ENCODE measurements around the gene THAP7.
A peak's percentile ranks its signal among the peaks of the same experiment; 100 is the strongest.

Gene THAP7

DNA sequence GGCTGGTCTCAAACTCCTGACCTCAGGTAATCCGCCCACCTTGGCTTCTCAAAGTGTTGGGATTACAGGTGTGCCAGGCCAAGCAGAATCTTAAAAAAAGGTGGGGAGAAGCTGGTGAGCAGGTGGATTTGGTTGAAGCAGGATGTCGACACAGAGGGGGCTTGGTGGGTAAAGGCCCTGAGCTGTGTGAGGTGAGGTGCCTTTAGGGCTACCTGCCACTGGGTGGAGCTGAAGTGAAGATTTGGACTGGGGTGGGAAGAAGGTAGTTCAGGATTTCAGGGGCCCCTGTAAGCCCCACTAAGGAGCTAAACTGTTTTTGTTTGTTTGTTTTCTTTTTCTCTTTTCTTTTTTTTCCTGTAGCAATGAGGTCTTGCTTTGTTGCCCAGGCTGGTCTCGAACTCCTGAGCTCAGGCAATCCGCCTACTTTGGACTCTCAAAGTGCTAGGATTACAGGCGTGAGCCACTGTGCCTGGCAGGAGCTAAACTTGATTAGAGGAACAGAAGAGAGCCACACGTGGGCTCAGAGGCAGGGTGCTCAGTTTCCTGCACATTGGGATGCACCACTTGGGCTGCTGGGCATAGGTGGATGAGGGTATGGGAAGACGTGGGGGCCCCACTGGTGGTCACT is 19.0 kb upstream of the THAP7 start:
- H3K4me1 ChIP-seq (ENCODE audit: control insufficient read depth, insufficient read depth, low read length, poor library complexity, severe bottlenecking): peaks cover 3% of the 10 kb centered on the region
- WGBS, 2 experiments (ENCODE audit: insufficient coverage in 2 of 2): 71 to 80% methylated on average over 7 of the region's 7 CpGs
- no peaks in the 10 kb centered on the region for H3K36me3 ChIP-seq (ENCODE audit: control insufficient read depth, insufficient read depth, low read length)
- no peak overlapping the region for H3K27ac ChIP-seq (ENCODE audit: low read depth, low read length, severe bottlenecking)
- no peak overlapping the region for H3K4me3 ChIP-seq (ENCODE audit: extremely low read depth, insufficient read depth, low read length, poor library complexity, severe bottlenecking)
- no peaks in the 10 kb centered on the region for H3K9me3 ChIP-seq (ENCODE audit: control insufficient read depth, low read length)

DNA sequence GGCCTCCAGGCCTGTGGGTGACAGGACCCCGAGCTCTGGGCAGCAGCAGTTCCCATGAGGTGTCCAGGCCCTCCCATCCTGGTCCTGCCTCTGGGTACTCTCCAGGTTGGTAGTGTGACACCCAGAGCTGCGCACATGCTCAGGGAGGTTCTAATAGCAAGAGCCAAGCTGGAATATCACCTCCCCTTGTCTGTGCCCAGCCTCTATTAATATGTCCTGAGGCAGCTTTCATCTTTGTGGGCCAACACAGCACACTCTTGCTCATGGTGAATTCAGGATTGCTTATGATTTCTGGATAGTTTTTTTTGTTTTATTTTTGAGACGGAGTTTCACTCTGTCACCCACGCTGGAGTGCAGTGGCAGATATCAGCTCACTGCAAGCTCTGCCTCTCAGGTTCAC is 16.4 kb upstream of the THAP7 start:
- no peak overlapping the region for H3K4me3 ChIP-seq (ENCODE audit: extremely low read depth, insufficient read depth, low read length, poor library complexity, severe bottlenecking)
- peaks cover 18% of the 10 kb centered on the region for H3K4me1 ChIP-seq (ENCODE audit: control insufficient read depth, insufficient read depth, low read length, poor library complexity, severe bottlenecking)
- WGBS, 2 experiments (ENCODE audit: insufficient coverage in 2 of 2): 93 to 94% methylated on average over 3 to 4 of the region's 4 CpGs
- no peaks in the 10 kb centered on the region for H3K36me3 ChIP-seq (ENCODE audit: control insufficient read depth, insufficient read depth, low read length)
- no peak overlapping the region for H3K27ac ChIP-seq (ENCODE audit: low read depth, low read length, severe bottlenecking)
- H3K9me3 ChIP-seq (ENCODE audit: control insufficient read depth, low read length): no peaks in the 10 kb centered on the region

DNA sequence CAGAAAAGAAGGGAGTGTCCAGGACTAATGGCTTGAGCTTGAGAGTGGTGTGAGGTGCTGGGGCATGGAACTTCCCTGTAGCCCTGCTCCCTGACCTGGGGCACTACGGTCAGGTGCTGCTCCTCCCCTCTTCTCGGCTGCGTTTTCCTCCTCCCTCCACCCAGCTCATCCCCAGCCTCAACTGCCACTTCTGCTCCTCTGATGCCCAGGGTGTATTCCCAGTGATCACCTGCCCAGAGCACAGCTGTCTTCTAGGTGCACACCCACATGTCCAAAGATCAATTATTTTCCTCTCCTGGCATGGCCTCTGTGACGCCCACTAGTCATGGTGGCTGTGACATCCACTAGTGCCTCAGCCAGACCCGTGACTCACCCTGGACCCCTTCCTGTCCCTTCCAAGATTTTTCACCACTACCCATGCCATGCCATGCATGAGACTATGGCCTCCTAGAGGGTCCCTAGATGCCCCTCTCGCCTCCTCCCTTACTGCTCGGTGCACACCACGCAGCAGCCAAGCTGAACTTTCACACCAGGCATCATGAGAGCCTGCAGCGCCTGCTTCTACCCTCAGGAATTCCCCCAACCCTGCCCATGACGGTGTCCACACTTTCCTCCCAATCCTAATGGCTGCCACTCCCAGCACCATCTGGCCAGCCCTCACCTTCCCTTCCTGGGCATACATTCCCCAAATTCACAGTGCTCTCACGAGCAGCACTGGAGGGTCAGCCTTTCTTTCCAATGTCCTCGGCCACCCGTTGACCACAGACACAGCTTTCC is 14.9 kb upstream of the THAP7 start:
- WGBS, 2 experiments (ENCODE audit: insufficient coverage in 2 of 2): 90 to 92% methylated on average over 9 to 12 of the region's 13 CpGs
- Histone ChIP-seq H3K4me1 (ENCODE audit: control insufficient read depth, insufficient read depth, low read length, poor library complexity, severe bottlenecking) (peaks cover 18% of the 10 kb centered on the region), H3K9me3 (ENCODE audit: control insufficient read depth, low read length) (no peaks in the 10 kb centered on the region), H3K27ac (ENCODE audit: low read depth, low read length, severe bottlenecking) (no peak overlapping the region), H3K36me3 (ENCODE audit: control insufficient read depth, insufficient read depth, low read length) (no peaks in the 10 kb centered on the region), H3K4me3 (ENCODE audit: extremely low read depth, insufficient read depth, low read length, poor library complexity, severe bottlenecking) (no peak overlapping the region)

DNA sequence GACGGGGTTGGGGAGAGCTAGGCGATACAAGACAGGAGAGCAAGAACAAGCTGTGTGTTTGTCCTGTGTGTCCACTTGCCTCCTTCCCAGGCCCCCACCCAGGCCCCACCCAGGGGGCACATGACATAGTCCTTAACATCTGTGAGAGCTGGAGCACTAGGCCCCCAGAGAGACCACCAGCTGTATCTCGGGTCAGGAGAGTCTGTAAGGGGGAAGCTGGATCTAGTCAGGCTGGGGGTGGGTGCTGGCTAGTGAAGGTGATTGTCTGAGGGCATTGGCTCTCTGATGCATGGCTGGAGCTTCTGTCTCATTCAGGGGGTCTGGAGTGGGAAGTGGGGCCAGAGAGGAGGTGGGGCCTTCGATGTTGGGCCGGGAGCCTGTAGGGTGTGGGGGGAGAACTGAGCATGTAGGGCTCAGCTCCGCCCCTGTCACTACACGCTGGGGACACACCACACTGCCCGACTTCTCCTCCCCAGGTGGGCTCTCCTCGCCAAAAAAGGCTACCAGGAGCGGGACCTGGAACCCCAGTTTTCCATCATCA is 13.6 kb upstream of the THAP7 start:
- Histone ChIP-seq H3K36me3 (ENCODE audit: control insufficient read depth, insufficient read depth, low read length) (no peaks in the 10 kb centered on the region), H3K27ac (ENCODE audit: low read depth, low read length, severe bottlenecking) (peak overlapping the region; percentile 96), H3K9me3 (ENCODE audit: control insufficient read depth, low read length) (no peaks in the 10 kb centered on the region), H3K4me3 (ENCODE audit: extremely low read depth, insufficient read depth, low read length, poor library complexity, severe bottlenecking) (peak overlapping the region; percentile 52), H3K4me1 (ENCODE audit: control insufficient read depth, insufficient read depth, low read length, poor library complexity, severe bottlenecking) (peaks cover 18% of the 10 kb centered on the region)
- WGBS, 2 experiments (ENCODE audit: insufficient coverage in 2 of 2): 70 to 73% methylated on average over 2 to 6 of the region's 10 CpGs

DNA sequence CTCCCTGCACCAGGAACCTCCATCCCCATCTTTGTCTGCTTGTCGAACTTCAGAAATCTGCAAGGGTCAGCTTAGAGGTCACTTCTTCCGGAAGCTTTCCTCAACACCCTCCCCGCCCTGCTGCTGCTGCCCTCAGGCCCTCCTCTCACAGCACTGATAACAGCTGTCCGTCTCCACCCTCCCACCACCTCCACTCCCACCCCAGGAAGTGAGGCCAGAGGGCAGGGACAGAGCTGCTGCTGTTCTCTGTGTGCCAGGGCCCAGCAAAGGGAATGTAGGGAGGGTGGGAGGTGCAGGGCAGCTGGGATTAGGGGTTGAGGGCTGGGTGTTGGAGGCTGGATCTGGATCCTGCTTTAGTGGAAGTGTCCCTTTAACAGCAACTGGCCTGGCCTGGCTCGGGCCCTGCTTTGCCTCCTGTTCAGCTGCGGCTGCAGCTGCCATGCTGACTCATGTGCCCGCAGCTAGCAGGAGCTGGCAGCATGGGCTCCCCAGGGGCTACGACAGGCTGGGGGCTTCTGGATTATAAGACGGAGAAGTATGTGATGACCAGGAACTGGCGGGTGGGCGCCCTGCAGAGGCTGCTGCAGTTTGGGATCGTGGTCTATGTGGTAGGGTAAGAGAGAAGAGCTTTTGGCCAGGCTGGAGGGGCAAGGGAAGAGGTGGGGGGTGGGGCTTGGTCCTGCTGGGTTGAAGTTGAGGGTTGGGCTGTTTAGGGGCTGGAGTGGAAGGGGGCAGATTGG is 13.0 kb upstream of the THAP7 start, which contains the start of gene P2RX6:
P2RX6 (plus strand) TSS at position 440 of the 740 bp plus-strand sequence; CDS start at position 450, 10 bp downstream.
- Histone ChIP-seq H3K36me3 (ENCODE audit: control insufficient read depth, insufficient read depth, low read length) (no peaks in the 10 kb centered on the region), H3K4me3 (ENCODE audit: extremely low read depth, insufficient read depth, low read length, poor library complexity, severe bottlenecking) (peak within 1 kb of the TSS; percentile 52), H3K4me1 (ENCODE audit: control insufficient read depth, insufficient read depth, low read length, poor library complexity, severe bottlenecking) (peaks cover 18% of the 10 kb centered on the region), H3K9me3 (ENCODE audit: control insufficient read depth, low read length) (no peaks in the 10 kb centered on the region), H3K27ac (ENCODE audit: low read depth, low read length, severe bottlenecking) (peak within 1 kb of the TSS; percentile 96)
- 30 to 48% methylated on average over 9 to 10 of the region's 12 CpGs for WGBS, 2 experiments (ENCODE audit: insufficient coverage in 2 of 2)

DNA sequence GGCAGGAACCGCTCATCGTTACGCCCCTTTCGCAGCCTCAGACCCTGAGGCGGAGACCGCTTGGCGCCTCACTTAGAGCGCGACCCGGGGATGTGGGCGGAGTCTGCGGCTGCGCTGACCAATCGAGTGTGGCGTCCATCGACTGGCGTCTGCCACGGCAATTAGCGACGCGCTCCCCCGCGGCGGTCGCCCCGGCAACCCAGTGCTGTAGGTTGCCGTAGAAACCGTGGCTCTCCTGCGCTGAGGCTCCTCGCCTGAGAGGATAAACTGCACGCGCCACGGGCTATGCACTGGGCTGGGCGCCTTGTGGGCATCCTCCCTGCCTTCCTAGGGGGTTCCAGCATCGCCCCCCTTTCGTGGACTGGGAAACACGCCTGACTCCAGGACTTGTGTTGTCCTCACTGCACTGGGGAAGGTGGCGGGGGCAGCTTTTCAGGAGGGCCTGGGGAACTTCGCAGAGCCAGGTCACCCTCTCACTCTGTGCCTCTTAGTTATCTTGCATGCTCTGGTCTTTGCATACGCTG is 12.3 kb upstream of the THAP7 start:
- WGBS, 2 experiments (ENCODE audit: insufficient coverage in 2 of 2): 2 to 3% methylated on average over 32 to 36 of the region's 40 CpGs
- H3K27ac ChIP-seq (ENCODE audit: low read depth, low read length, severe bottlenecking): peak overlapping the region; percentile 96
- peak overlapping the region; percentile 52 for H3K4me3 ChIP-seq (ENCODE audit: extremely low read depth, insufficient read depth, low read length, poor library complexity, severe bottlenecking)
- H3K9me3 ChIP-seq (ENCODE audit: control insufficient read depth, low read length): no peaks in the 10 kb centered on the region
- H3K4me1 ChIP-seq (ENCODE audit: control insufficient read depth, insufficient read depth, low read length, poor library complexity, severe bottlenecking): peaks cover 18% of the 10 kb centered on the region
- no peaks in the 10 kb centered on the region for H3K36me3 ChIP-seq (ENCODE audit: control insufficient read depth, insufficient read depth, low read length)

DNA sequence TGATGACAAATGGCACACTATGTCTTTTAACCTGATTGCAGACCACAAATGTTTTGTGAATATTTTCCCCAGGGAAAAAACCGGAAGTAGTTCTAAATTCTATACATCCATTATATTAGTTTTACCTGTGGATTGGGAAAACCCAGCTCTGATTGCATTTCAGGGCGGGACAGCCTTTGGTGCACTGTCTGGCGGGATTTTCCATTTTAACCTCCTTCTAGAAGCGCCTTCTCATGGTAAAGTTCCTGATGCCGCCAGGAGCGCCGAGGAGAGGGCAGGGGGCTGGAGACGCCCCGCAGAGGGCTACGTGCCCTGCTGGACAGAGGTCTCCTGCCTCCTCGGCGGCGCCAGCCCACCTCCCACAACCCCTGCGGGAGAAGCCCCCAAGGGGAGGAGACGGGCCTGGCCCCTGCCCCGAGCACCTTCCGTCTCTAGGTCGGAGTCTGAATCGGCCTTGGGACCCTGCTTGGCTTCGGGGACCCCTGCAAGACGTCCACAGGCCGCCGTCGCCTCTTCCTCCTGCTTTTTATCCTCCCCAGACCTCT is 11.8 kb upstream of the THAP7 start:
- Histone ChIP-seq H3K9me3 (ENCODE audit: control insufficient read depth, low read length) (no peaks in the 10 kb centered on the region), H3K27ac (ENCODE audit: low read depth, low read length, severe bottlenecking) (peak overlapping the region; percentile 96), H3K4me3 (ENCODE audit: extremely low read depth, insufficient read depth, low read length, poor library complexity, severe bottlenecking) (peak overlapping the region; percentile 52), H3K36me3 (ENCODE audit: control insufficient read depth, insufficient read depth, low read length) (no peaks in the 10 kb centered on the region), H3K4me1 (ENCODE audit: control insufficient read depth, insufficient read depth, low read length, poor library complexity, severe bottlenecking) (peaks cover 18% of the 10 kb centered on the region)
- 2 to 5% methylated on average over 15 to 21 of the region's 24 CpGs for WGBS, 2 experiments (ENCODE audit: insufficient coverage in 2 of 2)

DNA sequence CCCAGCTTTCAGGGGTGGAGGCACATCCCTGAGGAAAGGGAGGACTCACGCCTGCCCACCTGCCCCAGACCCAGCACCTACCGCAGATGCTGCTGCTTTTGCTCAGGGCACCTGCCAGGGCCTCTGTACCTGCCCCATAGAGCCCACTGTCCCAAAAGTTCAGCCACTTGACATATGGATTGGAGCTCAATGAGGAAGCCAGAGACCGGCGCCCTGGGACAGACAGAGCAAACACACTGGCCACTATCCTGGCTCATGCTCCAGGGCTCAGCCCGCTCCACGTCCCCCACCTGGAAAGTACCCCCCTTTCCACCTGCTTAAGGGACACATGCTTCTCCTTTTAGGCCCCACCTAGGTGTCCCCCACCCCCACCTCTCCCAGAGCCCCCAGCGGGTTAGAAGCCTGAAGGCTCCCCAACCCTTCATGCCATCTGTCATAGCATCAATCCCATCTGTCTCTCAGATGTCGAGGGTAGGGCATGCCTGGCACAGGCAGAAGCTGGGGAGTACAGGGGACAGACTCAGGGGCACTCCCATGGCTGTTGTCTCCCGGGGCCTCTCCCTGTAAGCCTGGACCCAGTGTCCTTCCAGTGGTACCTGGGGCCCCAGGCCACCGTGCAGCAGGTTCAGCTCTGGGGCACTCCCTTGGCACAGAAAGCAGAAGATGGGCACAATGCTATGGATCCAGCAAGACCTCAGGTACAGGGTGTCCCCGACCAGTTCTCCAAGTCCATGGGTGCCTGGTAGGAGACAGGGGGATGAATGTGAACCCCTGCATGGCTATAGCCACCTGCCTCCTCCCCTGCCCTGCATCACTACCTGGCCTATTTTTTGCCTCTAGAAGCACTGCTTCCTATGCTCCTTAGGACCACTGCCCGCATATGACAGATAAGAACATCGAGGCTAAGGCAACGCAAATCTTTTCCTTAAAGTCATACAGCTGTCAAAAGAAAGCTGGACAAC is 10.8 kb upstream of the THAP7 start:
- Histone ChIP-seq H3K36me3 (ENCODE audit: control insufficient read depth, insufficient read depth, low read length) (no peaks in the 10 kb centered on the region), H3K9me3 (ENCODE audit: control insufficient read depth, low read length) (no peaks in the 10 kb centered on the region), H3K27ac (ENCODE audit: low read depth, low read length, severe bottlenecking) (no peak overlapping the region), H3K4me3 (ENCODE audit: extremely low read depth, insufficient read depth, low read length, poor library complexity, severe bottlenecking) (peak overlapping the region; percentile 52), H3K4me1 (ENCODE audit: control insufficient read depth, insufficient read depth, low read length, poor library complexity, severe bottlenecking) (peaks cover 18% of the 10 kb centered on the region)
- 86 to 94% methylated on average over 9 to 12 of the region's 14 CpGs for WGBS, 2 experiments (ENCODE audit: insufficient coverage in 2 of 2)

DNA sequence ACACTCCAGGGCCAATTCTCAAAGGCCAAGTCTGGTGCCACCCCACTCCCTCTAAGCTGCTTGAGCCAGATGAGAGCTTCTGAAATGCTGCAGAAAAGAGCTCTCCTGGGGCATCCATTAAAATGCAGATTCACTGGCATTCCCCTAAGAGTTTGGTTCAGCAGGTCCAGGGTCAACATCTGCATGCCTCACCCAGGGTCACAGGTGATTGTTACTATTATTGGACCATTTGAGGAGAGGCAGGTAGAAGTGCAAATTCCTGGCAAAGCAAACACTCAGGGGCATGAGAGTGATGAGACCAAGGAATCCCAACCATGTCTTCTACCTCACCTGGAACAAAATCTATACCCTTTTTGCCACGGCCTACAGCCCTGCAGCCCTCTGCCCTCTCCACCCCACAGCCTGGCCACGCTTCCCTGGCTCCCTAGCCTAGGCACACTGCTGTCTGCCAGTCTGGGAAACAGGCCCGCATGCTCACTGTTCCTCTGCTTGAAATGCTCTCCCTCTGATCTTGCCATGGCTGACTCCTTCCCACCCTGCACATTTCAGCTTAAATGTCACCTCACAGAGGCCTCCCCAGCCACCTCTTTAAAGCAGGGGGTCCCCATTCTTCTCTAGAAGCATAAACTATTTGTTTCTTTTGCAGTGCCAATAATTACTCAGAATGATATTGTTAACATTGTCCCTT is 8.7 kb upstream of the THAP7 start:
- WGBS, 2 experiments (ENCODE audit: insufficient coverage in 2 of 2): 83 to 93% methylated on average over 2 to 3 of the region's 3 CpGs
- no peaks in the 10 kb centered on the region for H3K9me3 ChIP-seq (ENCODE audit: control insufficient read depth, low read length)
- no peak overlapping the region for H3K4me3 ChIP-seq (ENCODE audit: extremely low read depth, insufficient read depth, low read length, poor library complexity, severe bottlenecking)

More for the DNA sequence above, 8.7 kb upstream of the THAP7 start:
- Histone ChIP-seq H3K4me1 (ENCODE audit: control insufficient read depth, insufficient read depth, low read length, poor library complexity, severe bottlenecking) (peaks cover 12% of the 10 kb centered on the region), H3K27ac (ENCODE audit: low read depth, low read length, severe bottlenecking) (no peak overlapping the region), H3K36me3 (ENCODE audit: control insufficient read depth, insufficient read depth, low read length) (no peaks in the 10 kb centered on the region)

Measured in mesodermal cell (in vitro differentiated cells).